Ovary (tissue), 3 donors: ENCODE data around the gene UBE2V1.

ENCODE experiments used
- CTCF ChIP-seq, 3 donors: fragments of 450-650 bp in 2 of 3; fragments of 200-600 bp in 1 of 3; IDR thresholded peaks; one replicate each; pipeline versions ENCODE4 v1.5.1 to v1.8.0; 2016 to 2022; ENCODE audit warnings: antibody characterized with exemption in 3 of 3, mild to moderate bottlenecking in 1 of 3
- EP300 ChIP-seq: sonication (generic); formaldehyde crosslinking; IDR thresholded peaks from one replicate; pipeline ENCODE4 v1.6.1; 2017; ENCODE audit warnings: antibody characterized with exemption
- donor health status: DM: no; HTN: no; CAD: no.

- TF ChIP-seq CTCF (IDR thresholded peaks at IDR 0.05): no peak
- no peak for TF ChIP-seq EP300
These were observed 988 bp downstream of the UBE2V1 start for GRCh38 chr20:50111829-50112495.
